GM20431 (cell line): ENCODE results near the gene SCPEP1.

Experiments
- in situ Hi-C: fragments of 300-500 bp; cut with MseI, MboI; formaldehyde crosslinking; loops from one replicate; pipeline ENCODE4 v1.15.0; 2020; ENCODE audit warnings: low sequenced_read_pairs; ENCODE audit not compliant: unreplicated experiment

SCPEP1 gene

GRCh38 chr17:56977673-56978395 lies at the start of gene SCPEP1:
SCPEP1 (plus strand) TSS chr17:56978131; CDS start chr17:56978160, 29 bp downstream.
- in situ Hi-C loops, result no loop called here

- in situ Hi-C loops, result loop anchor here (25.0 kb wide), 1 partner anchor 341 kb away; the partner anchor contains the start of gene NOG
Observed at GRCh38 chr17:56928586-56928985, 49.3 kb upstream of the SCPEP1 start.

- in situ Hi-C loops, result loop anchor here (25.0 kb wide), 1 partner anchor 342 kb away; the partner anchor contains the start of gene NOG
Observed at GRCh38 chr17:56929362-56929969, 48.5 kb upstream of the SCPEP1 start.

- in situ Hi-C loops, result loop anchor here (10.0 to 25.0 kb wide), 2 partner anchors 106 to 344 kb away; partner anchors contain the start of gene NOG
Observed at GRCh38 chr17:56930739-56931337, 47.1 kb upstream of the SCPEP1 start.

GRCh38 chr17:56933151-56933745 lies 44.7 kb upstream of the SCPEP1 start:
- in situ Hi-C loops, result loop anchor here (10.0 to 25.0 kb wide), 2 partner anchors 108 to 346 kb away; partner anchors contain the start of gene NOG

GRCh38 chr17:56933868-56934267 lies 44.1 kb upstream of the SCPEP1 start:
- in situ Hi-C loops, result loop anchor here (10.0 to 25.0 kb wide), 2 partner anchors 109 to 347 kb away; partner anchors contain the start of gene NOG

GRCh38 chr17:56934280-56934679 lies 43.7 kb upstream of the SCPEP1 start:
- in situ Hi-C loops, result loop anchor here (10.0 to 25.0 kb wide), 2 partner anchors 109 to 347 kb away; partner anchors contain the start of gene NOG

GRCh38 chr17:56935461-56935860 lies 42.5 kb upstream of the SCPEP1 start:
- in situ Hi-C loops, result loop anchor here (10.0 to 25.0 kb wide), 2 partner anchors 111 to 348 kb away; partner anchors contain the start of gene NOG

- in situ Hi-C loops, result loop anchor here (10.0 to 25.0 kb wide), 2 partner anchors 112 to 350 kb away; partner anchors contain the start of gene NOG
Observed at GRCh38 chr17:56936697-56937322, 41.1 kb upstream of the SCPEP1 start.

GRCh38 chr17:56937687-56938086 lies 40.2 kb upstream of the SCPEP1 start:
- in situ Hi-C loops, result loop anchor here (10.0 to 25.0 kb wide), 2 partner anchors 113 to 350 kb away; partner anchors contain the start of gene NOG

- in situ Hi-C loops, result loop anchor here (10.0 to 25.0 kb wide), 2 partner anchors 113 to 351 kb away; partner anchors contain the start of gene NOG
Observed at GRCh38 chr17:56938206-56938605, 39.7 kb upstream of the SCPEP1 start.

GRCh38 chr17:56939869-56940484 lies 38.0 kb upstream of the SCPEP1 start:
- in situ Hi-C loops, result loop anchor here (10.0 to 25.0 kb wide), 2 partner anchors 115 to 353 kb away; partner anchors contain the start of gene NOG

- in situ Hi-C loops, result loop anchor here (25.0 kb wide), 1 partner anchor 356 kb away; the partner anchor contains the start of gene NOG
Observed at GRCh38 chr17:56943505-56944125, 34.3 kb upstream of the SCPEP1 start.

- in situ Hi-C loops, result loop anchor here (25.0 kb wide), 1 partner anchor 359 kb away; the partner anchor contains the start of gene NOG
Observed at GRCh38 chr17:56945938-56946505, 31.9 kb upstream of the SCPEP1 start.

GRCh38 chr17:56947741-56948140 lies 30.2 kb upstream of the SCPEP1 start:
- in situ Hi-C loops, result loop anchor here (25.0 kb wide), 1 partner anchor 360 kb away; the partner anchor contains the start of gene NOG

- in situ Hi-C loops, result loop anchor here (25.0 kb wide), 1 partner anchor 361 kb away; the partner anchor contains the start of gene NOG
Observed at GRCh38 chr17:56948491-56948890, 29.4 kb upstream of the SCPEP1 start.

GRCh38 chr17:56949595-56949994 lies 28.3 kb upstream of the SCPEP1 start:
- in situ Hi-C loops, result loop anchor here (25.0 kb wide), 1 partner anchor 362 kb away; the partner anchor contains the start of gene NOG

GRCh38 chr17:56956992-56957391 lies 20.9 kb upstream of the SCPEP1 start:
- in situ Hi-C loops, result no loop called here
